IMR-90 (cell line): ENCODE data around the gene PHLDA2. TPM values are rescaled to one million over a fixed set of nuclear protein-coding genes. Genes with fewer than 3 reads are reported as not detected.

Experiments used
- ATAC-seq: fragments of 200-7000 bp; cut with Tn5 transposase; 2 replicates; pipeline ENCODE4 v1.9.1; 2020; ENCODE audit warnings: low read depth, mild to moderate bottlenecking, moderate library complexity
- BruUV-seq: library from RNA; stranded (reverse); fragments of 400-500 nt; replicated peaks from 2 replicates; lab custom pipeline; 2021; lab: Mats Ljungman, UMichigan
- CTCF ChIA-PET: fragments of 300-600 bp; formaldehyde crosslinking; extraction: SDS; loops from one replicate; lab custom pipeline; 2021; ENCODE audit warnings: antibody characterized with exemption; lab: Yijun Ruan, JAX
- POLR2A ChIA-PET: fragments of 300-600 bp; sonication (Branson Sonifier 250); formaldehyde crosslinking; loops from one replicate; lab custom pipeline; 2022; ENCODE audit warnings: antibody characterized with exemption; ENCODE audit not compliant: unreplicated experiment; lab: Charles Lee
- DNase-seq: peaks from one replicate; pipeline ENCODE4 v3.0.0; 2013
- H2AFZ ChIP-seq: replicated peaks from 2 replicates; pipeline ENCODE3; 2013; ENCODE audit warnings: low read length, mild to moderate bottlenecking; ENCODE audit not compliant: poor library complexity
- H2AK5ac ChIP-seq: 2 replicates; pipeline ENCODE4 v1.6.1; 2013; ENCODE audit warnings: low read depth, low read length, inconsistent platforms
- H2AK9ac ChIP-seq: replicated peaks from 2 replicates; pipeline ENCODE3; 2013; ENCODE audit warnings: mild to moderate bottlenecking, low read depth, low read length, moderate library complexity; ENCODE audit not compliant: poor library complexity
- H2BK120ac ChIP-seq: 2 replicates; pipeline ENCODE4 v1.6.1; 2013; ENCODE audit warnings: low read depth, low read length, inconsistent platforms
- H2BK15ac ChIP-seq: 3 replicates; pipeline ENCODE4 v1.6.1; 2013; ENCODE audit warnings: low read depth, low read length, inconsistent platforms
- H2BK20ac ChIP-seq: 2 replicates; pipeline ENCODE4 v1.6.1; 2013; ENCODE audit warnings: low read depth, mild to moderate bottlenecking, inconsistent platforms, low read length, moderate library complexity
- H2BK5ac ChIP-seq: 2 replicates; pipeline ENCODE4 v1.6.1; 2013; ENCODE audit warnings: mild to moderate bottlenecking, low read depth, low read length, inconsistent platforms; ENCODE audit not compliant: poor library complexity, severe bottlenecking
- H3K14ac ChIP-seq: replicated peaks from 2 replicates; pipeline ENCODE4 v1.6.1; 2013; ENCODE audit warnings: low read depth, low read length, inconsistent platforms
- H3K18ac ChIP-seq: 2 replicates; pipeline ENCODE4 v1.6.1; 2013; ENCODE audit warnings: low read depth, low read length, control low read depth
- H3K23ac ChIP-seq: 2 replicates; pipeline ENCODE4 v1.6.1; 2013; ENCODE audit warnings: low read depth, low read length, inconsistent platforms
- H3K27ac ChIP-seq: 2 replicates; pipeline ENCODE4 v1.5.1; 2013; ENCODE audit warnings: mild to moderate bottlenecking, control low read depth, low read length; ENCODE audit not compliant: insufficient read depth
- H3K27me3 ChIP-seq: 2 replicates; pipeline ENCODE4 v1.6.1; 2013; ENCODE audit warnings: low read length; ENCODE audit not compliant: control insufficient read depth, insufficient read depth
- H3K36me3 ChIP-seq: 2 replicates; pipeline ENCODE4 v1.6.1; 2013; ENCODE audit warnings: low read length, mixed read lengths; ENCODE audit not compliant: control insufficient read depth, insufficient read depth
- H3K4ac ChIP-seq: 2 replicates; pipeline ENCODE4 v1.6.1; 2013; ENCODE audit warnings: low read depth, low read length, inconsistent platforms
- H3K4me1 ChIP-seq: 2 replicates; pipeline ENCODE4 v1.6.1; 2013; ENCODE audit warnings: low read length, mixed read lengths; ENCODE audit not compliant: control insufficient read depth, insufficient read depth
- H3K4me2 ChIP-seq: 2 replicates; pipeline ENCODE4 v1.6.1; 2013; ENCODE audit warnings: low read depth, mild to moderate bottlenecking, control low read depth, low read length, moderate library complexity
- H3K4me3 ChIP-seq: 2 replicates; pipeline ENCODE4 v1.5.1; 2013; ENCODE audit warnings: low read depth, mild to moderate bottlenecking, control low read depth, low read length, moderate library complexity; ENCODE audit not compliant: insufficient read depth
- H3K56ac ChIP-seq: 2 replicates; pipeline ENCODE4 v1.6.1; 2013; ENCODE audit warnings: low read length, inconsistent platforms; ENCODE audit not compliant: insufficient read depth; ENCODE audit errors: extremely low read depth
- H3K79me1 ChIP-seq, 2 experiments: 2 replicates each; pipeline ENCODE4 v1.6.1; 2013; ENCODE audit warnings: low read length in 2 of 2, inconsistent platforms in 1 of 2, low read depth in 1 of 2
- H3K9ac ChIP-seq: 2 replicates; pipeline ENCODE4 v1.6.1; 2013; ENCODE audit warnings: low read depth, low read length, control low read depth
- H3K9me1 ChIP-seq: 2 replicates; pipeline ENCODE4 v1.6.1; 2013; ENCODE audit warnings: low read length, inconsistent platforms; ENCODE audit not compliant: insufficient read depth
- H3K9me3 ChIP-seq: 2 replicates; pipeline ENCODE4 v1.6.1; 2013; ENCODE audit warnings: low read length; ENCODE audit not compliant: control insufficient read depth, insufficient read depth
- H4K20me1 ChIP-seq: 2 replicates; pipeline ENCODE4 v1.6.1; 2013; ENCODE audit warnings: low read length, inconsistent platforms; ENCODE audit not compliant: insufficient read depth
- H4K5ac ChIP-seq: 2 replicates; pipeline ENCODE4 v1.6.1; 2013; ENCODE audit warnings: mild to moderate bottlenecking, low read depth, low read length, control low read depth
- H4K8ac ChIP-seq, 2 experiments: 2 replicates each; pipeline ENCODE4 v1.6.1; 2013; ENCODE audit warnings: low read depth in 2 of 2, low read length in 2 of 2, control low read depth in 1 of 2, inconsistent platforms in 1 of 2
- H4K91ac ChIP-seq: 2 replicates; pipeline ENCODE4 v1.6.1; 2013; ENCODE audit warnings: low read depth, low read length, inconsistent platforms; ENCODE audit not compliant: insufficient read depth
- CEBPB ChIP-seq: IDR thresholded peaks from 2 replicates; pipeline ENCODE4 v1.6.1; 2012; ENCODE audit warnings: low read depth, low read length, improper control_type of control experiment
- CTCF ChIP-seq: conservative IDR thresholded peaks from 2 replicates; pipeline ENCODE4 v1.5.1; 2012; ENCODE audit warnings: mild to moderate bottlenecking, low read depth, low read length, improper control_type of control experiment
- MAZ ChIP-seq: IDR thresholded peaks from 2 replicates; pipeline ENCODE4 v1.6.1; 2012; ENCODE audit warnings: low read depth, mild to moderate bottlenecking, low read length, improper control_type of control experiment, moderate library complexity, borderline replicate concordance
- RAD21 ChIP-seq: IDR thresholded peaks from 2 replicates; pipeline ENCODE4 v1.6.1; 2012; ENCODE audit warnings: low read length, improper control_type of control experiment
- WGBS, 2 experiments: methylation state at CpG; one replicate each; pipeline versions ENCODE4 v1.1.5 to v1.1.7; 2013; ENCODE audit warnings: missing lambda C conversion rate in 2 of 2; ENCODE audit not compliant: insufficient read length in 1 of 2; ENCODE audit errors: extremely low coverage in 2 of 2; 5-methylcytosine and 5-hydroxymethylcytosine counted together
- dilution Hi-C: fragments of 300-500 bp; cut with HindIII; formaldehyde crosslinking; loops from one replicate; pipeline ENCODE4 v1.14.3; 2018; ENCODE audit warnings: low sequenced_read_pairs; ENCODE audit not compliant: unreplicated experiment
- in situ Hi-C: fragments of 300-500 bp; cut with MboI; formaldehyde crosslinking; loops from 3 replicates; pipeline ENCODE4 v1.14.3; 2019; ENCODE audit warnings: low sequenced_read_pairs, inconsistent platforms, mixed read lengths
- intact Hi-C: fragments of 100-400 bp; cut with micrococcal nuclease; formaldehyde crosslinking; loops from 2 replicates; pipeline ENCODE4 v1.10.0; 2022
- polyA plus RNA-seq, 3 experiments: library from polyadenylated mRNA; depleted of rRNA; stranded (reverse); fragments of >200 nt; gene quantifications; 2 replicates each; pipeline ENCODE4 v1.2.3, GENCODE V29; 2012; ENCODE audit warnings: low replicate concordance in 1 of 3
- total RNA-seq: library from RNA; depleted of rRNA; stranded (reverse); fragments of >200 nt; gene quantifications from 2 replicates; pipeline ENCODE4 v1.2.3, GENCODE V29; 2012

Gene PHLDA2
- total and polyA plus RNA-seq, 2 of the 4 experiments (the other 2 are of a cell fraction): 3.8 to 89.0 TPM

GRCh38 chr11:2886191-2886894, 42.9 kb downstream of the PHLDA2 start:
- Histone ChIP-seq H3K4me1 (peaks cover 19% of the 10 kb centered on the region), H3K4me3 (peak overlapping the region; percentile 29; the same call in 1 of the 2 replicates), H4K91ac (no peak overlapping the region), H3K18ac (no peak overlapping the region; the same call in 1 of the 2 replicates), H2AFZ (peak overlapping the region; percentile 90), H3K56ac (no peak overlapping the region), H3K9me3 (no peaks in the 10 kb centered on the region), H2BK120ac (no peak overlapping the region), H3K27me3 (no peaks in the 10 kb centered on the region; the same call in 1 of the 2 replicates), H3K9ac (0 out of 2 replicates have a peak overlapping the region, but pooled peaks have one; percentile 23), H3K9me1 (no peaks in the 10 kb centered on the region), H2BK5ac (no peak overlapping the region), H3K4ac (peak overlapping the region; percentile 31; the same call in 1 of the 2 replicates), H4K8ac (no peak overlapping the region; a peak in 1 of 4 replicates), H3K27ac (peak overlapping the region; percentile 25), H3K36me3 (peaks cover 3% of the 10 kb centered on the region; the same call in 1 of the 2 replicates), H2BK20ac (no peak overlapping the region), H3K4me2 (peak overlapping the region; percentile 41), H3K23ac (no peak overlapping the region), H4K5ac (peak overlapping the region; percentile 51; the same call in 1 of the 2 replicates), H4K20me1 (peaks cover 12% of the 10 kb centered on the region), H2AK9ac (peak overlapping the region; percentile 77), H3K79me1 (peaks cover 0 to 3% of the 10 kb centered on the region in 2 experiments; a peak in 1 of 4 replicates), H2BK15ac (no peak overlapping the region), H3K14ac (no peak overlapping the region), H2AK5ac (no peak overlapping the region)
- TF ChIP-seq CTCF: peak; percentile 29; the same call in 1 of the 2 replicates
- TF ChIP-seq RAD21: peak; percentile 43
- TF ChIP-seq CEBPB: no peak
- peak; percentile 27; the same call in 1 of the 2 replicates for TF ChIP-seq MAZ
- intact Hi-C loops (loop anchor here (5.0 kb wide), 1 partner anchor 239 kb away; no protein-coding TSS in a partner anchor), in situ Hi-C loops (loop anchor here (5.0 to 25.0 kb wide), 2 partner anchors 354 to 699 kb away; no protein-coding TSS in a partner anchor), dilution Hi-C loops (no loop called here)
- DNase-seq (no peak), ATAC-seq (peak; percentile 12)
- BruUV-seq: no TSS peak
- ChIA-PET CTCF (interaction anchor here (11.0 kb wide), 1 partner anchor 354 kb away, joined by 116 read pairs; no protein-coding TSS in a partner anchor), POLR2A (interaction anchor here (1.0 kb wide), 1 partner anchor 352 kb away, joined by 4 read pairs; no protein-coding TSS in a partner anchor)
- WGBS, 2 experiments: 9% methylated on average over 24 of the region's 49 CpGs; no CpG with 5 or more reads in 1 of the 2 experiments
